GM21381 (cell line): Measurements from ENCODE around the gene OLFM1.

Source experiments
- ATAC-seq: cut with Tn5 transposase; IDR thresholded peaks from one replicate; pipeline ENCODE4 v1.9.1; 2021; ENCODE audit warnings: mild to moderate bottlenecking, moderate library complexity; ENCODE audit not compliant: unreplicated experiment

The OLFM1 gene

GRCh38 chr9:135088348-135088978 lies 995 bp downstream of the OLFM1 start:
- no peak for ATAC-seq

GRCh38 chr9:135088979-135089847 lies 1.7 kb downstream of the OLFM1 start:
- no peak for ATAC-seq

- ATAC-seq = no peak
Measured at GRCh38 chr9:135090081-135090480, 2.6 kb downstream of the OLFM1 start.

GRCh38 chr9:135090547-135090946 lies 3.1 kb downstream of the OLFM1 start:
- ATAC-seq = no peak

GRCh38 chr9:135091545-135091944 lies 4.1 kb downstream of the OLFM1 start:
- no peak for ATAC-seq

- no peak for ATAC-seq
Measured at GRCh38 chr9:135093111-135093510, 5.6 kb downstream of the OLFM1 start.

- no peak for ATAC-seq
Measured at GRCh38 chr9:135093911-135094584, 6.6 kb downstream of the OLFM1 start.

GRCh38 chr9:135095470-135096407 lies 8.3 kb downstream of the OLFM1 start:
- no peak for ATAC-seq

GRCh38 chr9:135096408-135096895 lies 9.0 kb downstream of the OLFM1 start:
- no peak for ATAC-seq

GRCh38 chr9:135098400-135099105 lies 11.1 kb downstream of the OLFM1 start:
- no peak for ATAC-seq

- ATAC-seq = no peak
Measured at GRCh38 chr9:135099574-135099973, 12.1 kb downstream of the OLFM1 start.

GRCh38 chr9:135100241-135100681 lies 12.8 kb downstream of the OLFM1 start:
- ATAC-seq = no peak

- ATAC-seq = no peak
Measured at GRCh38 chr9:135100725-135101410, 13.4 kb downstream of the OLFM1 start.

GRCh38 chr9:135101486-135101885 lies 14.0 kb downstream of the OLFM1 start:
- ATAC-seq = no peak

GRCh38 chr9:135101926-135102325 lies 14.5 kb downstream of the OLFM1 start:
- ATAC-seq = no peak

- no peak for ATAC-seq
Measured at GRCh38 chr9:135102331-135102730, 14.9 kb downstream of the OLFM1 start.

- no peak for ATAC-seq
Measured at GRCh38 chr9:135103001-135103446, 15.6 kb downstream of the OLFM1 start.

GRCh38 chr9:135103931-135104639 lies 16.6 kb downstream of the OLFM1 start:
- ATAC-seq = no peak
